ENCODE data around the gene CLPTM1.

DNA sequence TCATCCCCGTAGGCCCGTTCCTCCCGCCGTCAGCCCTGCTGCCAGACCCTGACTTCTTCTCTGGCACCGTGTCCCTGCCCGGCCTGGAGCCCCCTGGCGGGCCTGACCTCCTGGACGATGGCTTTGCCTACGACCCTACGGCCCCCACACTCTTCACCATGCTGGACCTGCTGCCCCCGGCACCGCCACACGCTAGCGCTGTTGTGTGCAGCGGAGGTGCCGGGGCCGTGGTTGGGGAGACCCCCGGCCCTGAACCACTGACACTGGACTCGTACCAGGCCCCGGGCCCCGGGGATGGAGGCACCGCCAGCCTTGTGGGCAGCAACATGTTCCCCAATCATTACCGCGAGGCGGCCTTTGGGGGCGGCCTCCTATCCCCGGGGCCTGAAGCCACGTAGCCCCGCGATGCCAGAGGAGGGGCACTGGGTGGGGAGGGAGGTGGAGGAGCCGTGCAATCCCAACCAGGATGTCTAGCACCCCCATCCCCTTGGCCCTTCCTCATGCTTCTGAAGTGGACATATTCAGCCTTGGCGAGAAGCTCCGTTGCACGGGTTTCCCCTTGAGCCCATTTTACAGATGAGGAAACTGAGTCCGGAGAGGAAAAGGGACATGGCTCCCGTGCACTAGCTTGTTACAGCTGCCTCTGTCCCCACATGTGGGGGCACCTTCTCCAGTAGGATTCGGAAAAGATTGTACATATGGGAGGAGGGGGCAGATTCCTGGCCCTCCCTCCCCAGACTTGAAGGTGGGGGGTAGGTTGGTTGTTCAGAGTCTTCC, 82.4 kb downstream of the CLPTM1 start:
- TF ChIP-seq, protein P1, sequence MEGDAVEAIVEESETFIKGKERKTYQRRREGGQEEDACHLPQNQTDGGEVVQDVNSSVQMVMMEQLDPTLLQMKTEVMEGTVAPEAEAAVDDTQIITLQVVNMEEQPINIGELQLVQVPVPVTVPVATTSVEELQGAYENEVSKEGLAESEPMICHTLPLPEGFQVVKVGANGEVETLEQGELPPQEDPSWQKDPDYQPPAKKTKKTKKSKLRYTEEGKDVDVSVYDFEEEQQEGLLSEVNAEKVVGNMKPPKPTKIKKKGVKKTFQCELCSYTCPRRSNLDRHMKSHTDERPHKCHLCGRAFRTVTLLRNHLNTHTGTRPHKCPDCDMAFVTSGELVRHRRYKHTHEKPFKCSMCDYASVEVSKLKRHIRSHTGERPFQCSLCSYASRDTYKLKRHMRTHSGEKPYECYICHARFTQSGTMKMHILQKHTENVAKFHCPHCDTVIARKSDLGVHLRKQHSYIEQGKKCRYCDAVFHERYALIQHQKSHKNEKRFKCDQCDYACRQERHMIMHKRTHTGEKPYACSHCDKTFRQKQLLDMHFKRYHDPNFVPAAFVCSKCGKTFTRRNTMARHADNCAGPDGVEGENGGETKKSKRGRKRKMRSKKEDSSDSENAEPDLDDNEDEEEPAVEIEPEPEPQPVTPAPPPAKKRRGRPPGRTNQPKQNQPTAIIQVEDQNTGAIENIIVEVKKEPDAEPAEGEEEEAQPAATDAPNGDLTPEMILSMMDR (IDR thresholded peaks at IDR 0.05): no peak
- TF ChIP-seq POLR2A (IDR thresholded peaks at IDR 0.05): no peak

All from testis (tissue), 2 donors.